Activated T-helper 1 cell treated with Interleukin-2 at 50 U/mL for 16 hours (primary cell): ENCODE data around the gene RILPL2.
"Not testable (repeated sequence)": the region's sequence is repeated elsewhere in the genome, so short reads cannot be mapped to it uniquely, and the experiment has no call there.

Source experiments
- DNase-seq: peaks from one replicate; pipeline ENCODE4 v3.0.0-alpha.2; 2020; ENCODE audit warnings: low read depth

Gene RILPL2

GRCh38 chr12:123449856-123450255 lies 13.4 kb upstream of the RILPL2 start:
- no peak for DNase-seq

GRCh38 chr12:123449249-123449733 lies 12.8 kb upstream of the RILPL2 start:
- no peak for DNase-seq

GRCh38 chr12:123446333-123446713 lies 9.8 kb upstream of the RILPL2 start:
- DNase-seq = no peak

GRCh38 chr12:123445388-123446332 lies 9.2 kb upstream of the RILPL2 start:
- DNase-seq = no peak

GRCh38 chr12:123444092-123445026 lies 7.9 kb upstream of the RILPL2 start:
- no peak for DNase-seq

- no peak for DNase-seq
Measured at GRCh38 chr12:123442774-123443173, 6.3 kb upstream of the RILPL2 start.

- DNase-seq = no peak
Measured at GRCh38 chr12:123441523-123442164, 5.2 kb upstream of the RILPL2 start.

- no peak for DNase-seq
Measured at GRCh38 chr12:123435636-123436016, 858 bp downstream of the RILPL2 start.

- no peak for DNase-seq
Measured at GRCh38 chr12:123433615-123434014, 2.9 kb downstream of the RILPL2 start.

- not testable (repeated sequence) for DNase-seq
Measured at GRCh38 chr12:123431951-123432817, 4.3 kb downstream of the RILPL2 start.

GRCh38 chr12:123429101-123429500 lies 7.4 kb downstream of the RILPL2 start:
- DNase-seq = not testable (repeated sequence)

GRCh38 chr12:123428591-123428990 lies 7.9 kb downstream of the RILPL2 start:
- DNase-seq = no peak

GRCh38 chr12:123427036-123427769 lies 9.3 kb downstream of the RILPL2 start:
- DNase-seq = no peak

GRCh38 chr12:123421314-123421713 lies 15.2 kb downstream of the RILPL2 start:
- no peak for DNase-seq

GRCh38 chr12:123410041-123410412 lies 26.5 kb downstream of the RILPL2 start:
- DNase-seq = no peak

GRCh38 chr12:123409284-123410040 lies 27.0 kb downstream of the RILPL2 start:
- DNase-seq = not testable (repeated sequence)

- not testable (repeated sequence) for DNase-seq
Measured at GRCh38 chr12:123408619-123409018, 27.9 kb downstream of the RILPL2 start.

- not testable (repeated sequence) for DNase-seq
Measured at GRCh38 chr12:123407934-123408333, 28.6 kb downstream of the RILPL2 start.

- not testable (repeated sequence) for DNase-seq
Measured at GRCh38 chr12:123407269-123407668, 29.2 kb downstream of the RILPL2 start.

- no peak for DNase-seq
Measured at GRCh38 chr12:123404581-123404980, 31.9 kb downstream of the RILPL2 start.
